ENCODE data around the gene POLD3.

Gene POLD3

DNA sequence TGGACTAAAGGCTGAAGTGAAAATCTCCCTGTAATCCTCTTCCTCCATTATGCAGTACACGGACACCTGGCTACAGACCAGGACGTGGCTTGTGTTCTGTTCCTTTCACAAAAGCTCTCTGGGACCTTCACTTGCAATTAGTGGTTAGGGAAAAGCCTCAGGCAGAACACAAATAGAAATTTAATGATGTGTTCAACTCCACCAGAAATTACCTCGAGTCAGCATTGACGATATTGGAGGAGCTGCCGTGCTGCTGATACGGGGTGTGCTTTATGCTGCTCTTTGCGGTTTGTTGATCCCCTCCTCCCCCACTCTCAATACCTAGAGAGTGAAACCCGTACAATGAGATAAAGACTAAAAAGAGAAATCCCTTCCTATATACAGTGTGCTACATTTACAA lies 48.9 kb downstream of the POLD3 start:
- TF ChIP-seq FOXP2 (optimal IDR thresholded peaks at IDR 0.05; ENCODE audit: borderline replicate concordance, extremely low read depth, extremely low read length, insufficient read depth) (no peak), TAF1 (IDR thresholded peaks at IDR 0.05; ENCODE audit: borderline replicate concordance, insufficient read depth, low read length) (no peak), POLR2AphosphoS5 (IDR thresholded peaks at IDR 0.05; ENCODE audit: low read depth, low read length) (no peak), SIN3A (IDR thresholded peaks at IDR 0.05; ENCODE audit: borderline replicate concordance, insufficient read depth, low read length) (no peak)
- TF ChIP-seq, protein P1, sequence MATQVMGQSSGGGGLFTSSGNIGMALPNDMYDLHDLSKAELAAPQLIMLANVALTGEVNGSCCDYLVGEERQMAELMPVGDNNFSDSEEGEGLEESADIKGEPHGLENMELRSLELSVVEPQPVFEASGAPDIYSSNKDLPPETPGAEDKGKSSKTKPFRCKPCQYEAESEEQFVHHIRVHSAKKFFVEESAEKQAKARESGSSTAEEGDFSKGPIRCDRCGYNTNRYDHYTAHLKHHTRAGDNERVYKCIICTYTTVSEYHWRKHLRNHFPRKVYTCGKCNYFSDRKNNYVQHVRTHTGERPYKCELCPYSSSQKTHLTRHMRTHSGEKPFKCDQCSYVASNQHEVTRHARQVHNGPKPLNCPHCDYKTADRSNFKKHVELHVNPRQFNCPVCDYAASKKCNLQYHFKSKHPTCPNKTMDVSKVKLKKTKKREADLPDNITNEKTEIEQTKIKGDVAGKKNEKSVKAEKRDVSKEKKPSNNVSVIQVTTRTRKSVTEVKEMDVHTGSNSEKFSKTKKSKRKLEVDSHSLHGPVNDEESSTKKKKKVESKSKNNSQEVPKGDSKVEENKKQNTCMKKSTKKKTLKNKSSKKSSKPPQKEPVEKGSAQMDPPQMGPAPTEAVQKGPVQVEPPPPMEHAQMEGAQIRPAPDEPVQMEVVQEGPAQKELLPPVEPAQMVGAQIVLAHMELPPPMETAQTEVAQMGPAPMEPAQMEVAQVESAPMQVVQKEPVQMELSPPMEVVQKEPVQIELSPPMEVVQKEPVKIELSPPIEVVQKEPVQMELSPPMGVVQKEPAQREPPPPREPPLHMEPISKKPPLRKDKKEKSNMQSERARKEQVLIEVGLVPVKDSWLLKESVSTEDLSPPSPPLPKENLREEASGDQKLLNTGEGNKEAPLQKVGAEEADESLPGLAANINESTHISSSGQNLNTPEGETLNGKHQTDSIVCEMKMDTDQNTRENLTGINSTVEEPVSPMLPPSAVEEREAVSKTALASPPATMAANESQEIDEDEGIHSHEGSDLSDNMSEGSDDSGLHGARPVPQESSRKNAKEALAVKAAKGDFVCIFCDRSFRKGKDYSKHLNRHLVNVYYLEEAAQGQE (IDR thresholded peaks at IDR 0.05; ENCODE audit: insufficient read depth in 1 of 2, low read depth in 2 of 2, low read length in 2 of 2): no peak

DNA sequence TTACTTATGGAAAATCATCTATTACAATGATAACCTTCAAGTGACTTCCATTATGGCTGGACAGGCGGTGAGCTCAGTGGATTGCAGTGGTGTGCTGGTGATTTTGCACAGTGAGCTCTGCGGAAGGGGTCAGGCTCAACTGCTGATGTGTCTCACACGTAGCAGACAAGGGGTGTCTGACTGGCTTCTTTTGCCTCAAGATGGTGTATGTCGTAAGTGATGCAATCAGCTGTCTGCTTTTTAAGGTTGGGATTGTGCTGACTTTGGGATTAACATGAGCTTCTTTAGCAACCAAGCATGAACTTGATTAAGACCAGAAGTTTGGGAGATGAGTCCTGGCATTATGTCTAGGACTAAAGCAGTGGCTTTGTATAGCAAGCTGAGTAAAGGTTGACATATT lies 49.5 kb downstream of the POLD3 start:
- TF ChIP-seq TAF1 (IDR thresholded peaks at IDR 0.05; ENCODE audit: borderline replicate concordance, insufficient read depth, low read length): no peak

DNA sequence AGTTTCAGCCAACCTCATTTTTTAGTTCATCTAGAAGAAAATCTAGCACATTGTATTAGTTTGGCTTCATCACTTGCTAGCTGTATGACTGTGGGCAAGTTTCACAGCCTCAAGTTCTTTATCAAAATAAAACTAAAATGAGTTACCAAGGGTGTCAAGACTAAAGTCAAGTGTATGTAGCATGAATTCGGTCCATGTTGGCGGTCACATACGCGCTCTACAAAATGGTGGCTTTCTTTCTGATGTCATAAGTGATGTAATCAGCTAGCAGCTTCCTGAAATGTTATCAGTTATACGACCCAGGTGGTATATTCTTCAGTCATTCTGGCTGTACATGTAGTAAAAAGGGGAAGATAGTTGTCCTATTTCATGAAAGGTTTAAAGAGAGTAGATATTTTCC lies 50.5 kb downstream of the POLD3 start:
- no peak for TF ChIP-seq POLR2AphosphoS5 (IDR thresholded peaks at IDR 0.05; ENCODE audit: low read depth, low read length)
- no peak for TF ChIP-seq FOXP2 (optimal IDR thresholded peaks at IDR 0.05; ENCODE audit: borderline replicate concordance, extremely low read depth, extremely low read length, insufficient read depth)
- TF ChIP-seq SIN3A (IDR thresholded peaks at IDR 0.05; ENCODE audit: borderline replicate concordance, insufficient read depth, low read length): no peak
- no peak for TF ChIP-seq TAF1 (IDR thresholded peaks at IDR 0.05; ENCODE audit: borderline replicate concordance, insufficient read depth, low read length)
- TF ChIP-seq, protein P1 (IDR thresholded peaks at IDR 0.05; ENCODE audit: insufficient read depth in 1 of 2, low read depth in 2 of 2, low read length in 2 of 2): no peak

DNA sequence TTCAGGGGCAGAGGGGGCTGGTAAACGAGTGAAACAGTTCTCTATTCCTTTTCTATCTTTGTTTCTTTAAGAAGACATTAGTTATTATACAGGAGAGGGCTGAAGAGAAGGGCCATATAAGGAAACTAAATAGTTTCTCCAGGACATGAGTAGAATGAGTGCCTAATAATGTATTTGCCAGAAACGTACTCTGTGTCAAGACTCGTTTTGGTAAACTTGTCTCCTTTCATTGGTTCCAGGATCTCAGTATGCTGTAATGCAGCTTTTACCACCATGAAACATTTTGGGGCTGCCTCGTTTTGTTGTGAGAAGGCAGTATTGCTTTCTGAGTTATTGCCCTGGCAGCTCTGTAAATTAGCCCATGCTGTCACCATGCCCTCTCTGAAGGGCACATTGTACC lies 51.7 kb downstream of the POLD3 start:
- TF ChIP-seq POLR2AphosphoS5 (IDR thresholded peaks at IDR 0.05; ENCODE audit: low read depth, low read length): no peak
- no peak for TF ChIP-seq TAF1 (IDR thresholded peaks at IDR 0.05; ENCODE audit: borderline replicate concordance, insufficient read depth, low read length)
- no peak for TF ChIP-seq FOXP2 (optimal IDR thresholded peaks at IDR 0.05; ENCODE audit: borderline replicate concordance, extremely low read depth, extremely low read length, insufficient read depth)
- no peak for TF ChIP-seq SIN3A (IDR thresholded peaks at IDR 0.05; ENCODE audit: borderline replicate concordance, insufficient read depth, low read length)
- TF ChIP-seq, protein P1 (IDR thresholded peaks at IDR 0.05; ENCODE audit: insufficient read depth in 1 of 2, low read depth in 2 of 2, low read length in 2 of 2): no peak

- TF ChIP-seq FOXP2 (optimal IDR thresholded peaks at IDR 0.05; ENCODE audit: borderline replicate concordance, extremely low read depth, extremely low read length, insufficient read depth): no peak
- no peak for TF ChIP-seq SIN3A (IDR thresholded peaks at IDR 0.05; ENCODE audit: borderline replicate concordance, insufficient read depth, low read length)
- TF ChIP-seq POLR2AphosphoS5 (IDR thresholded peaks at IDR 0.05; ENCODE audit: low read depth, low read length): no peak
- no peak for TF ChIP-seq TAF1 (IDR thresholded peaks at IDR 0.05; ENCODE audit: borderline replicate concordance, insufficient read depth, low read length)
- TF ChIP-seq, protein P1 (IDR thresholded peaks at IDR 0.05; ENCODE audit: insufficient read depth in 1 of 2, low read depth in 2 of 2, low read length in 2 of 2): no peak
These were observed 53.8 kb downstream of the POLD3 start for GRCh38 chr11:74646215-74646614.

Data from PFSK-1 (cell line).